CD14-positive monocyte (primary cell): ENCODE measurements around the gene ARL14. TPM values are rescaled to one million over a fixed set of nuclear protein-coding genes. Genes with fewer than 3 reads are reported as not detected.

Experiments
- DNase-seq, 3 donors: peaks; one replicate each; pipeline ENCODE4 v3.0.0-alpha.2; 2011 to 2022
- H2AFZ ChIP-seq: 2 replicates; pipeline ENCODE4 v1.6.0; 2012; ENCODE audit warnings: mild to moderate bottlenecking, low read depth, low read length, inconsistent platforms; ENCODE audit not compliant: insufficient read depth, poor library complexity, severe bottlenecking
- H3K27ac ChIP-seq, 2 donors: 1 replicate in 1 of 2; 2 replicates in 1 of 2; pipeline ENCODE4 v1.5.1; 2012 to 2013; ENCODE audit warnings: low read length in 2 of 2, control low read depth in 1 of 2, inconsistent platforms in 1 of 2, low read depth in 1 of 2, mild to moderate bottlenecking in 1 of 2
- H3K27me3 ChIP-seq, 2 donors: one replicate each; pipeline versions ENCODE4 v1.6.0 to v1.6.1; 2011 to 2013; ENCODE audit warnings: low read length in 2 of 2; ENCODE audit not compliant: control insufficient read depth in 2 of 2, insufficient read depth in 2 of 2
- H3K36me3 ChIP-seq, 2 donors: replicated peaks in 1 of 2; 1 replicate in 1 of 2; 2 replicates in 1 of 2; pipeline versions ENCODE4 v1.5.1 to v1.6.1; 2012 to 2013; ENCODE audit warnings: low read length in 2 of 2, control low read depth in 1 of 2, inconsistent platforms in 1 of 2, mild to moderate bottlenecking in 1 of 2; ENCODE audit not compliant: insufficient read depth in 2 of 2, control insufficient read depth in 1 of 2
- H3K4me1 ChIP-seq, 2 donors: 1 replicate in 1 of 2; 2 replicates in 1 of 2; pipeline versions ENCODE4 v1.5.1 to v1.6.1; 2012 to 2013; ENCODE audit warnings: low read length in 2 of 2, control low read depth in 1 of 2, inconsistent platforms in 1 of 2, mild to moderate bottlenecking in 1 of 2, moderate library complexity in 1 of 2; ENCODE audit not compliant: insufficient read depth in 2 of 2, control insufficient read depth in 1 of 2
- H3K4me2 ChIP-seq: replicated peaks from 2 replicates; pipeline ENCODE3; 2012; ENCODE audit warnings: low read length, moderate library complexity, mild to moderate bottlenecking; ENCODE audit not compliant: poor library complexity, severe bottlenecking; ENCODE audit errors: extremely low read depth
- H3K4me3 ChIP-seq, 3 experiments: fragments of 200-600 bp in 1 of 3; sonication (generic) in 1 of 3; replicated peaks in 1 of 3; 1 replicate in 2 of 3; 2 replicates in 1 of 3; pipeline ENCODE4 v1.5.1; 2011 to 2013; ENCODE audit warnings: low read length in 3 of 3, mild to moderate bottlenecking in 3 of 3, control low read depth in 2 of 3, low read depth in 2 of 3, inconsistent platforms in 1 of 3, moderate library complexity in 1 of 3
- H3K79me2 ChIP-seq: 2 replicates; pipeline ENCODE4 v1.6.0; 2012; ENCODE audit warnings: mild to moderate bottlenecking, control low read depth, inconsistent platforms, low read length, moderate library complexity; ENCODE audit not compliant: insufficient read depth
- H3K9ac ChIP-seq: 2 replicates; pipeline ENCODE4 v1.6.0; 2017; ENCODE audit warnings: low read length, mild to moderate bottlenecking; ENCODE audit not compliant: insufficient read depth, poor library complexity, severe bottlenecking
- H3K9me3 ChIP-seq, 2 donors: replicated peaks in 1 of 2; 1 replicate in 1 of 2; 2 replicates in 1 of 2; pipeline versions ENCODE4 v1.5.1 to v1.6.1; 2012 to 2013; ENCODE audit warnings: low read length in 2 of 2, control low read depth in 1 of 2; ENCODE audit not compliant: control insufficient read depth in 1 of 2, insufficient read depth in 1 of 2
- H4K20me1 ChIP-seq: 2 replicates; pipeline ENCODE4 v1.6.0; 2012; ENCODE audit warnings: mild to moderate bottlenecking, low read length, control low read depth, moderate library complexity; ENCODE audit not compliant: insufficient read depth
- H3K27ac Mint-ChIP-seq, 7 donors: one replicate each; pipeline ENCODE4 v1.8.0; 2020; ENCODE audit warnings: mild to moderate bottlenecking in 7 of 7, mixed read lengths in 7 of 7, moderate library complexity in 6 of 7, inconsistent platforms in 2 of 7
- H3K27me3 Mint-ChIP-seq, 3 donors: one replicate each; pipeline ENCODE4 v1.8.0; 2021 to 2022; ENCODE audit warnings: low read depth in 3 of 3, mild to moderate bottlenecking in 3 of 3, mixed read lengths in 3 of 3, moderate library complexity in 3 of 3, inconsistent platforms in 1 of 3
- H3K36me3 Mint-ChIP-seq, 2 donors: one replicate each; pipeline ENCODE4 v1.8.0; 2020; ENCODE audit warnings: mixed read lengths in 2 of 2, inconsistent platforms in 1 of 2, mild to moderate bottlenecking in 1 of 2
- H3K4me1 Mint-ChIP-seq: one replicate; pipeline ENCODE4 v1.8.0; 2020; ENCODE audit warnings: mild to moderate bottlenecking, mixed read lengths
- H3K4me3 Mint-ChIP-seq, 2 donors: one replicate each; pipeline ENCODE4 v1.8.0; 2020; ENCODE audit warnings: mild to moderate bottlenecking in 2 of 2, mixed read lengths in 2 of 2, moderate library complexity in 1 of 2
- H3K9me3 Mint-ChIP-seq, 7 donors: one replicate each; pipeline ENCODE4 v1.8.0; 2020 to 2022; ENCODE audit warnings: mixed read lengths in 7 of 7, mild to moderate bottlenecking in 6 of 7, moderate library complexity in 6 of 7, inconsistent platforms in 2 of 7
- CTCF ChIP-seq: fragments of 200-600 bp; IDR thresholded peaks from one replicate; pipeline ENCODE4 v1.8.0; 2022; ENCODE audit warnings: antibody characterized with exemption, mild to moderate bottlenecking
- WGBS: methylation state at CpG from one replicate; pipeline ENCODE4 v1.1.5; 2013; ENCODE audit warnings: missing lambda C conversion rate; ENCODE audit not compliant: insufficient coverage; 5-methylcytosine and 5-hydroxymethylcytosine counted together
- intact Hi-C, 2 donors: fragments of 100-400 bp; cut with micrococcal nuclease; formaldehyde crosslinking; loops; one replicate each; pipeline versions ENCODE4 v1.15.0 to v1.15.1; 2023
- polyA plus RNA-seq, 3 donors: library from polyadenylated mRNA; depleted of rRNA in 1 of 3; unstranded in 2 of 3; stranded (reverse) in 1 of 3; fragments of 300-500 nt in 2 of 3; fragments of >200 nt in 1 of 3; fragmentation: Illumina TruSeq in 2 of 3; gene quantifications; 1 replicate in 2 of 3; 2 replicates in 1 of 3; pipeline ENCODE4 v1.2.3, GENCODE V29; 2012 to 2021

ARL14 gene
- polyA plus RNA-seq, 3 donors, result not detected

GRCh38 chr3:160641665-160642309 is 35.2 kb upstream of the ARL14 start:
- Histone ChIP-seq H3K9ac (no peak overlapping the region), H2AFZ (no peak overlapping the region), H3K4me2 (no peak overlapping the region), H3K36me3 (no peaks in the 10 kb centered on the region), H4K20me1 (no peaks in the 10 kb centered on the region), H3K4me1 (no peaks in the 10 kb centered on the region), H3K79me2 (no peaks in the 10 kb centered on the region), H3K27ac (no peak overlapping the region), H3K4me3 (no peak overlapping the region), H3K27me3 (no peaks in the 10 kb centered on the region), H3K9me3 (no peaks in the 10 kb centered on the region)
- H3K36me3 Mint-ChIP-seq, result no peaks in the 10 kb centered on the region
- WGBS, result no CpG with 5 or more reads among the region's 2 CpGs
- TF ChIP-seq CTCF, result no peak
- H3K4me3 Mint-ChIP-seq, result no peak overlapping the region
- no peak for DNase-seq
- no peak overlapping the region for H3K27ac Mint-ChIP-seq
- H3K4me1 Mint-ChIP-seq, result no peaks in the 10 kb centered on the region
- peaks cover 0 to 5% (median 2%) of the 10 kb centered on the region in 3 donors for H3K27me3 Mint-ChIP-seq
- H3K9me3 Mint-ChIP-seq, result peaks cover 0 to 1% (median 0%) of the 10 kb centered on the region in 7 donors
- intact Hi-C loops, result no loop called here

- Mint-ChIP-seq H3K27me3 (peaks cover 2 to 5% (median 3%) of the 10 kb centered on the region in 3 donors), H3K36me3 (no peaks in the 10 kb centered on the region), H3K27ac (no peak overlapping the region), H3K4me1 (no peaks in the 10 kb centered on the region), H3K4me3 (no peak overlapping the region), H3K9me3 (peaks cover 0 to 1% (median 0%) of the 10 kb centered on the region in 7 donors)
- no peaks in the 10 kb centered on the region for H3K36me3 ChIP-seq
- no peak for TF ChIP-seq CTCF
- H3K4me2 ChIP-seq, result no peak overlapping the region
- H3K4me3 ChIP-seq, result no peak overlapping the region
- no peak overlapping the region for H3K9ac ChIP-seq
- H3K79me2 ChIP-seq, result no peaks in the 10 kb centered on the region
- H4K20me1 ChIP-seq, result no peaks in the 10 kb centered on the region
- WGBS, result 90% methylated on average over 2 of the region's 3 CpGs
- no peak overlapping the region for H2AFZ ChIP-seq
- no peak overlapping the region for H3K27ac ChIP-seq
- no peaks in the 10 kb centered on the region for H3K27me3 ChIP-seq
- no peaks in the 10 kb centered on the region for H3K4me1 ChIP-seq
- DNase-seq, result no peak
- intact Hi-C loops, result no loop called here
- H3K9me3 ChIP-seq, result no peaks in the 10 kb centered on the region
Measured at GRCh38 chr3:160643994-160644393, 33.0 kb upstream of the ARL14 start.
